Neuronal stem cell (in vitro differentiated cells): ENCODE results near the gene NUP214.

ENCODE experiments used
- DNase-seq: peaks from one replicate; pipeline ENCODE4 v3.0.0-alpha.2; 2013; ENCODE audit warnings: low spot score
- H2AFZ ChIP-seq: one replicate; pipeline ENCODE4 v1.6.1; 2013; ENCODE audit warnings: mild to moderate bottlenecking, low read length, inconsistent platforms
- H2AK5ac ChIP-seq: 2 replicates; pipeline ENCODE4 v1.6.1; 2013; ENCODE audit warnings: low read depth, mild to moderate bottlenecking, inconsistent platforms, low read length, moderate library complexity, mixed read lengths
- H2BK120ac ChIP-seq: 2 replicates; pipeline ENCODE4 v1.6.1; 2013; ENCODE audit warnings: low read depth, mild to moderate bottlenecking, inconsistent platforms, low read length, moderate library complexity, mixed read lengths
- H2BK12ac ChIP-seq: one replicate; pipeline ENCODE4 v1.6.1; 2013; ENCODE audit warnings: low read length, inconsistent platforms
- H2BK15ac ChIP-seq: 2 replicates; pipeline ENCODE4 v1.6.1; 2013; ENCODE audit warnings: mild to moderate bottlenecking, low read length, inconsistent platforms, mixed read lengths
- H2BK5ac ChIP-seq: one replicate; pipeline ENCODE4 v1.6.1; 2013; ENCODE audit warnings: inconsistent platforms, mild to moderate bottlenecking, low read length, moderate library complexity
- H3K14ac ChIP-seq: one replicate; pipeline ENCODE4 v1.6.1; 2013; ENCODE audit warnings: low read length, inconsistent platforms
- H3K18ac ChIP-seq: 2 replicates; pipeline ENCODE4 v1.6.1; 2013; ENCODE audit warnings: low read length, inconsistent platforms
- H3K23ac ChIP-seq: 2 replicates; pipeline ENCODE4 v1.6.1; 2013; ENCODE audit warnings: low read depth, mild to moderate bottlenecking, mixed read lengths, low read length, inconsistent platforms; ENCODE audit not compliant: poor library complexity
- H3K27ac ChIP-seq: replicated peaks from 3 replicates; pipeline ENCODE4 v1.5.1; 2013; ENCODE audit warnings: low read length, inconsistent platforms
- H3K27me3 ChIP-seq, 3 experiments: 2 replicates each; pipeline ENCODE4 v1.6.1; 2013; ENCODE audit warnings: low read length in 3 of 3, mild to moderate bottlenecking in 2 of 3, inconsistent platforms in 1 of 3, low read depth in 1 of 3, mixed read lengths in 1 of 3, moderate library complexity in 1 of 3; ENCODE audit not compliant: control insufficient read depth in 3 of 3, insufficient read depth in 3 of 3
- H3K36me3 ChIP-seq, 2 donors: replicated peaks in 1 of 2; 2 replicates each; pipeline ENCODE4 v1.6.1; 2013; ENCODE audit warnings: low read length in 2 of 2; ENCODE audit not compliant: control insufficient read depth in 2 of 2, insufficient read depth in 2 of 2
- H3K4ac ChIP-seq: 2 replicates; pipeline ENCODE4 v1.6.1; 2013; ENCODE audit warnings: inconsistent platforms, mild to moderate bottlenecking, low read length, moderate library complexity
- H3K4me1 ChIP-seq, 2 donors: 1 replicate in 1 of 2; 2 replicates in 1 of 2; pipeline ENCODE4 v1.6.1; 2013; ENCODE audit warnings: low read length in 2 of 2, low read depth in 1 of 2; ENCODE audit not compliant: control insufficient read depth in 2 of 2, insufficient read depth in 1 of 2
- H3K4me2 ChIP-seq: one replicate; pipeline ENCODE4 v1.6.1; 2013; ENCODE audit warnings: mild to moderate bottlenecking, low read length, inconsistent platforms; ENCODE audit not compliant: insufficient read depth, poor library complexity, severe bottlenecking
- H3K4me3 ChIP-seq, 2 donors: 2 replicates each; pipeline ENCODE4 v1.5.1; 2013; ENCODE audit warnings: low read length in 2 of 2, mild to moderate bottlenecking in 2 of 2, inconsistent platforms in 1 of 2, moderate library complexity in 1 of 2
- H3K79me1 ChIP-seq: one replicate; pipeline ENCODE4 v1.6.1; 2013; ENCODE audit warnings: low read depth, mild to moderate bottlenecking, inconsistent platforms, low read length, moderate library complexity
- H3K9ac ChIP-seq: one replicate; pipeline ENCODE4 v1.6.1; 2013; ENCODE audit warnings: mild to moderate bottlenecking, low read depth, low read length, inconsistent platforms; ENCODE audit not compliant: poor library complexity
- H3K9me3 ChIP-seq, 2 donors: replicated peaks in 1 of 2; 2 replicates each; pipeline versions ENCODE3 to v1.6.1; 2013; ENCODE audit warnings: low read length in 2 of 2, mild to moderate bottlenecking in 2 of 2, inconsistent platforms in 1 of 2, low read depth in 1 of 2, mixed read lengths in 1 of 2, moderate library complexity in 1 of 2; ENCODE audit not compliant: control insufficient read depth in 2 of 2, insufficient read depth in 1 of 2
- H4K8ac ChIP-seq: one replicate; pipeline ENCODE4 v1.6.1; 2013; ENCODE audit warnings: low read depth, mild to moderate bottlenecking, inconsistent platforms, low read length, moderate library complexity
- H4K91ac ChIP-seq: one replicate; pipeline ENCODE4 v1.6.1; 2013; ENCODE audit warnings: low read length, low read depth, mild to moderate bottlenecking, inconsistent platforms; ENCODE audit not compliant: poor library complexity
- WGBS, 2 donors: extraction: QIAGEN DNeasy Blood & Tissue Kit; methylation state at CpG; one replicate each; pipeline ENCODE4 v1.1.7; 2013; ENCODE audit warnings: missing lambda C conversion rate in 2 of 2, mixed read lengths in 1 of 2; ENCODE audit not compliant: insufficient read length in 2 of 2, insufficient replicate concordance in 1 of 2; ENCODE audit errors: extremely low coverage in 2 of 2; 5-methylcytosine and 5-hydroxymethylcytosine counted together

NUP214 gene

DNA sequence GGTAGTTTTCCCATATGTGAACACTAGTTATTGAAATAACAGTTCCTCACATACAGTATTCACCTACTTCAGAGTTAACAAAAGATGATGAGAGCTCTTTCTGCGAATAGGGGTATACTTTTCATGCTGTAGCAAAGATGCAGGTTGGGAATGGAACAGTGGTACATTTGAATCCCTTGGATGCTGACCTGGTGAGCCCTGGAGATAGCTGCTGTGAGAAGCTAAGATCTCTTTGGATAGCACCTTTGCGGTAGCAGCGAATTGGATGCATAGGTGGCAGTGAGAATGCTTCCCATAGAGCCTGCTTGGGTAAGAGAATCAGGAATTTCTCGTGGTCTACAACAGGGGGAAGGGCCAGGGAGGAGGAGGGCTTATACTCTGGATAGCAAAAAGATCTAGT lies 61.2 kb downstream of the NUP214 start:
- no peak for DNase-seq
- Histone ChIP-seq H3K27ac (no peak overlapping the region), H3K23ac (no peak overlapping the region), H2AK5ac (no peak overlapping the region), H3K9me3 (no peaks in the 10 kb centered on the region), H3K27me3 (no peaks in the 10 kb centered on the region), H2BK5ac (no peak overlapping the region), H3K14ac (no peak overlapping the region), H3K9ac (no peak overlapping the region), H3K4ac (no peak overlapping the region), H3K4me3 (no peak overlapping the region), H3K4me2 (no peak overlapping the region), H4K8ac (no peak overlapping the region), H3K79me1 (peaks cover 2% of the 10 kb centered on the region), H4K91ac (no peak overlapping the region), H3K18ac (no peak overlapping the region), H2BK12ac (no peak overlapping the region), H2BK15ac (no peak overlapping the region), H2BK120ac (no peak overlapping the region), H3K36me3 (peaks cover 10 to 87% of the 10 kb centered on the region in 2 donors), H2AFZ (no peak overlapping the region), H3K4me1 (peaks cover 2 to 20% of the 10 kb centered on the region in 2 donors)
- whole genome bisulfite sequencing, 2 donors: no CpG with 5 or more reads among the region's 4 CpGs

DNA sequence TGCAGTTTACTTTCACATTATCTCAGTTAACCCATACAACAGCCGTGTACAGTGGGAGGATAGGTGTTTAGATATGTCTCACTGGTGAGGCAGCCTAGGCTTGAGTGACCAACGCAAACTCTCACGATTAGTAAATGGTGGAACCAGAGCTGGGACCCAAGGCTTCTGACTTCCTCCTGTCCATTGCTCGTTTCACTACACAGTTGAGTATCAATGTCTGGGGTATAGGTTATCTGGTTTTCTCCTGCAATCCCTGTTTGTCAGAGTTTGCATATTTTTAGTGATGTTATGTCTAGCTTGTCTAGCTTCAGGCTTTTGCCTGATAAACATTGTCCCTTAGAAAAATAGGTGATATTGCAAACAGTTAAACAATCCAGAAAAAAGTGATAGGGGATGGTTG lies 62.6 kb downstream of the NUP214 start:
- Histone ChIP-seq H2AFZ (no peak overlapping the region), H4K8ac (no peak overlapping the region)

DNA sequence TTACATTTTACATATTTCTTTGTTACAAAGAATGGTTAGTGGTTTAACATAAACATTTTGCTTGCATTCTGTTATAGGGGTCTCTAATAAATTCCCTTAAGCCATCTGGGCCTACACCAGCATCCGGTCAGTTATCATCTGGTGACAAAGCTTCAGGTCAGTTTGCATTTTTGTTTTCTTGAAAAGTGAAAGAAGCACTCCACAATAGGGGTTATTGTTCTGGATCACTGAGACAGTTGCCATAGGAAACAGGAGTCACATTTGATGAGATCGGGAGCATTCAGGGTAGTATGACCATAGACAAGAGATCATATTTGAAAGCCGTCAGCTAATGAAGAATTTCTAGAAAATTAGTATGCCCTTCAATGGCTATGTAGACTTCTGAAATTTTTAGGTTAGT lies 63.6 kb downstream of the NUP214 start:
- Histone ChIP-seq H3K27ac (no peak overlapping the region), H3K14ac (no peak overlapping the region), H2BK12ac (no peak overlapping the region), H3K4ac (no peak overlapping the region), H2AFZ (no peak overlapping the region), H4K91ac (no peak overlapping the region), H2BK5ac (no peak overlapping the region), H3K4me1 (peaks cover 2 to 20% of the 10 kb centered on the region in 2 donors), H2BK15ac (no peak overlapping the region), H3K36me3 (peaks cover 10 to 88% of the 10 kb centered on the region in 2 donors), H3K18ac (no peak overlapping the region), H3K23ac (no peak overlapping the region), H3K4me2 (no peak overlapping the region), H3K9ac (no peak overlapping the region), H4K8ac (no peak overlapping the region), H3K4me3 (no peak overlapping the region), H2BK120ac (no peak overlapping the region), H3K9me3 (no peaks in the 10 kb centered on the region), H3K27me3 (no peaks in the 10 kb centered on the region), H3K79me1 (peaks cover 2% of the 10 kb centered on the region), H2AK5ac (no peak overlapping the region)
- no peak for DNase-seq
- no CpG with 5 or more reads among the region's 3 CpGs for WGBS, 2 donors

More for the DNA sequence above, 62.6 kb downstream of the NUP214 start:
- Histone ChIP-seq H3K9me3 (no peaks in the 10 kb centered on the region), H3K4ac (no peak overlapping the region), H2BK12ac (no peak overlapping the region), H2AK5ac (no peak overlapping the region), H4K91ac (no peak overlapping the region), H3K9ac (no peak overlapping the region), H2BK120ac (no peak overlapping the region), H3K14ac (no peak overlapping the region), H3K23ac (no peak overlapping the region), H3K4me3 (no peak overlapping the region), H2BK15ac (no peak overlapping the region), H2BK5ac (no peak overlapping the region), H3K18ac (no peak overlapping the region), H3K27ac (no peak overlapping the region), H3K4me1 (peaks cover 2 to 20% of the 10 kb centered on the region in 2 donors), H3K36me3 (peaks cover 10 to 87% of the 10 kb centered on the region in 2 donors), H3K4me2 (no peak overlapping the region), H3K79me1 (peaks cover 2% of the 10 kb centered on the region), H3K27me3 (no peaks in the 10 kb centered on the region)
- no peak for DNase-seq
- no CpG with 5 or more reads among the region's 4 CpGs for WGBS, 2 donors

DNA sequence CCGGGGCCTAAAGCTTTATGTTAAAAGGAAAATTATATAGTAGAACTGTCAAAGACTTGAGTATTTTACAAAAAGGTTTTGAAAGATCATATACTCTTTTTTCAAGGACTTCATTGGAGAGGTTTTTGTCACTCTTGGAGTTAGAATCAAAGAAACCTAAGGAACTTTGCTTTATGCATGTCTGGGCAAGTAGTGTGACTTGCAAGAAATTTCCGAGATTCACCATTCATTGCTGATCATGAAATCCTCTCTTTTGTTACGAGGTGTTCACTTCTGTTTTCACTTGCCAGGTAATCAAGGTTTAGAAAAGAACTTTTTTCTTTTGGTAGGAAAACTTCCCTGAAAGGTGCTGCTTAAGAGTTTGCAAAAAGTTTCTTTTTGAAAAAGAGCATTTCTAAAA lies 64.8 kb downstream of the NUP214 start:
- H4K8ac ChIP-seq: no peak overlapping the region
- peaks cover 2 to 20% of the 10 kb centered on the region in 2 donors for H3K4me1 ChIP-seq
- H2BK120ac ChIP-seq: no peak overlapping the region
- no peak overlapping the region for H2AK5ac ChIP-seq
- no peak overlapping the region for H3K4me3 ChIP-seq
- H3K27me3 ChIP-seq: no peaks in the 10 kb centered on the region
- H3K27ac ChIP-seq: no peak overlapping the region
- H3K4ac ChIP-seq: no peak overlapping the region
- no peak overlapping the region for H2BK5ac ChIP-seq
- no peak for DNase-seq
- H3K9ac ChIP-seq: no peak overlapping the region
- H3K4me2 ChIP-seq: no peak overlapping the region
- H3K14ac ChIP-seq: no peak overlapping the region
- WGBS, 2 donors: no CpG with 5 or more reads among the region's 3 CpGs
- H2BK15ac ChIP-seq: no peak overlapping the region
- H3K36me3 ChIP-seq: peaks cover 14 to 92% of the 10 kb centered on the region in 2 donors
- peaks cover 4% of the 10 kb centered on the region for H3K79me1 ChIP-seq
- no peaks in the 10 kb centered on the region for H3K9me3 ChIP-seq
- H3K23ac ChIP-seq: no peak overlapping the region
- H2BK12ac ChIP-seq: no peak overlapping the region
- H3K18ac ChIP-seq: no peak overlapping the region
- H2AFZ ChIP-seq: no peak overlapping the region
- H4K91ac ChIP-seq: no peak overlapping the region
